Measurements from ENCODE around the gene GRN.
A peak's percentile ranks its signal among the peaks of the same experiment; 100 is the strongest.
"Not testable (repeated sequence)": the region's sequence is repeated elsewhere in the genome, so short reads cannot be mapped to it uniquely, and the experiment has no call there.

Gene GRN

DNA sequence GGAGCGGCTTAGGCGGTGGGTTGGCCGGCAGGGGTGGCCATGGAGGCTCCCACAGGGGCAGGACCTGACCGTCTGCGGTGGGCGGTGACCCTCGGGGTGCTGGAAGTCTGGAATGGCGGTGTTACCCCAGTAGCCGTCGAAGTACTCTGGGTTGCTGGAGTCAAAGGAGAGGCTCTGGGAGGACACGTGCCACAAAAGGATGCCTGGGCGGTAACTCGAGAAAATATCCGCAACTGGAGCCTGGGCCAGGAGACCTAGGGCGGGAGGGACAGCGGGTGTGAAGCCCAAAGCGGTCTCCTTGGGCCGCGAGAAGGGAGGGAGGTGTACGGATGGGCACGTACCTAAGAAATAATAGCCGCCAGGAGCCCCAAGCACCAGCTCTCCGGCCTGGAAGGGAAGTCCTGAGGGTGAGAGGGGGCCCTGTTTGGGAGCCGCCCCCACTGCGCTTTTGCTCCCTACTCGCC is 39.8 kb downstream of the GRN start:
- DNase-seq = no peak

GRCh38 chr17:44385287-44386181 is 40.4 kb downstream of the GRN start:
- DNase-seq = peak; percentile 82

GRCh38 chr17:44386182-44386525 is 41.1 kb downstream of the GRN start:
- DNase-seq = no peak

DNA sequence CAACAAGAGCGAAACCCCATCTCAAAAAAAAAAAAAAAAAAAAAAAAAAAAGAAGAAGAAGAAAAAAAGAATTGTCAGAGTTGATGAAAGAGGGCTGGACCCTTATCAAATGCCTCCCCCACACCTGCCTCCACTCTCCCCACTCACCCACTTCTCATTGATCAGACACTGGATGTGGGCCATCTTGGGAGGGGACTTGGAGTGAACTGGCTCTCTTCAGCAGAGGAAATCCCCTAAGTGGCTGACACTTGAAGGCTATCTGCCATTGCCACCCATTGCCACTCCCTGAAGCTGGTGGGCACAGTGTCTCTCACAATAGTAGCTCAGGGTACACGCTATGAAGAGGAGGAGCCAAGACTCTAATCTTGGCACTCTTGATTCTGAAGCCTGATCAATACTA is 42.7 kb downstream of the GRN start:
- no peak for DNase-seq

DNA sequence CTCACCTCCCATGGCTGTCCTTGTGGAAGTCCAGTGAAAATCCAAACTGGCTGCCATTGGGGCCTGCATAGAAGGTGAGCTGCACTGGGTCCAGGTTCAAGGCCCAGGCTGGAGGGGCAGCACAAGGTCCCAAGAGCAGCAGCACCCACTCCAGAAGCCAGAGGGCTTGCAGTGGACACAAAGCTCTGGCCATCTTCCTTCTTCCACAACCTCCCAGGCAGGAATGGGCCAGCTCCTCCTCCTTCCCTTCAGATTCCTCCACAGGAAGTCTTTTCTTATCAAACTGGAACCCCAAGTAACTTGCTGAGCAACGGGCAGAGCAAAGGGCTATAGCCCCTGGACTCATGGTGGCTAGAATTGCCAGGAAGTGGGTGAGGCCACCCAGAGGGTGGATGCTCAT is 44.2 kb downstream of the GRN start, which contains the start of gene ITGA2B:
TSS of gene ITGA2B (minus strand) at position 369 of the 400 bp plus-strand sequence. CDS start at position 193, 176 bp downstream.
- no peak for DNase-seq

DNA sequence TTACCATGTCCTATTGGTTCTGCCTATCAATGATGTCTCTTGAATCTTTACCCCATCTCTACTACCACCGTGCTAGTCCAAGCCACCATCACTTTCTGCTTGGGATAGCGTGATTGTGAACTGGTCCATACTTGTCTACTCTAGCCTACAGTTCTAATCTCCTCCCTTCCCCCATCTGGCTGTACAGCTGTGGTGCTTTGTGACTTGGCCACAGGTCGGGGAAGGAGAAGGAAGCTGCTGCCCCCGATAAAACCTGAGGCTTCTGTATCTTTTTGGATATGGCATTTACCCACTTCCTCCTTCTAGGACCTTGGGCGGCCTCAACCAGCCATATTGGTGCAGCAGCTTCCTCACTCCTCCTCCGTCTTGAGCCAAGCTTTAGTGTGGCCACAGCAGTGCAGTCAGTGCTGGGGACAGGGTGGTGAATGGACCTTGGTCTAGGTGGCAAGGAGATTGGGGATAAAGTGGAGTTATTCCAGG is 44.7 kb downstream of the GRN start:
- no peak for DNase-seq

GRCh38 chr17:44390250-44390870 is 45.3 kb downstream of the GRN start:
- DNase-seq = no peak

- not testable (repeated sequence) for DNase-seq
Observed at GRCh38 chr17:44394112-44394511, 49.0 kb downstream of the GRN start.

- DNase-seq = no peak
Observed at GRCh38 chr17:44394833-44395232, 49.7 kb downstream of the GRN start.

- DNase-seq = no peak
Observed at GRCh38 chr17:44396946-44397345, 51.8 kb downstream of the GRN start.

DNA sequence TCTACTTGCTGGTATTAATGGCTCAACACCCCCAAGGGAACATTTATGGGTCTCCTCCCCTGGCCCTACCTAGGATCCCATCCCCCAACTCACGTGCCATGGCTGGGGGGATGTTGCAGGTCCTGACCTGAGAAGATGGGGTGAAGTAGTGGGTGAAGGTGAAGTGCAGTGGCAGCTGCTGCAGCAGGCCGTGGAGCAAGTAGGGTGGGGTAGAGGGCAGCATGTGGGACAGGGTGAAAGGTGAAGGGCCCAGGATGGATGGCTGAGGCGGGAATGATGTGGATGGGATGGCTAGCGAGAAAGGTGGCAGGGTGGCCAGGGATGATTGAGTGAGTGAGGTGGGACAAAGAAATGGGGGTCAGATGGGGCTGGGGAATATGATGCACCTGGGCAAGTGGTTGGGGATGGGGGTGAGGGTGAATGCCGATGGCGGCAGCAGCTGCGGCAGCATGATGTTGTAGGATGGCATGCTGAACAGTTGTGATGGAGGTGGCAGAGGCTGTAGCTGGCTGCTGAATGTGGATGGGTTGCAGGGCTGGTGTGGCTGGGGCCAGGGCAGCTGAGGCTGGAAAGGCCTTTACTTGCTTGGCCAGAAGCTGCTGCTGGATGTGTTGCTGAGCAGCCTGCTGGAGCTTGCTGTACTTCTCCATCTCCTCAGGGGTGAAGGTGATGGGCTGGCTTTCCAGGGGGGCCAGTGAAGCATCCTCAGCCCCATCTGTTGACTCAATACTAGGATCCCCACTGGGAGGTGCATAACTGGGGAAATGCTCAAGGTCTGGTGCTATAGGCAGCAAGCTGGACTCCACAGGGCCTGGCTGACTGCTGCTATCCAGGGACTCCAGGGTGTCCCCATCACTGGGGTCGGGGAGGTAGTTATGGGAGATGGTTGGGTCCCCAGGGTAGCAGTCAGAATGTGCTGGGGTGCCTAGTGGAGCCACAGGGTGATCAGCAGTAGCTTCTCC is 52.7 kb downstream of the GRN start:
- no peak for DNase-seq

DNA sequence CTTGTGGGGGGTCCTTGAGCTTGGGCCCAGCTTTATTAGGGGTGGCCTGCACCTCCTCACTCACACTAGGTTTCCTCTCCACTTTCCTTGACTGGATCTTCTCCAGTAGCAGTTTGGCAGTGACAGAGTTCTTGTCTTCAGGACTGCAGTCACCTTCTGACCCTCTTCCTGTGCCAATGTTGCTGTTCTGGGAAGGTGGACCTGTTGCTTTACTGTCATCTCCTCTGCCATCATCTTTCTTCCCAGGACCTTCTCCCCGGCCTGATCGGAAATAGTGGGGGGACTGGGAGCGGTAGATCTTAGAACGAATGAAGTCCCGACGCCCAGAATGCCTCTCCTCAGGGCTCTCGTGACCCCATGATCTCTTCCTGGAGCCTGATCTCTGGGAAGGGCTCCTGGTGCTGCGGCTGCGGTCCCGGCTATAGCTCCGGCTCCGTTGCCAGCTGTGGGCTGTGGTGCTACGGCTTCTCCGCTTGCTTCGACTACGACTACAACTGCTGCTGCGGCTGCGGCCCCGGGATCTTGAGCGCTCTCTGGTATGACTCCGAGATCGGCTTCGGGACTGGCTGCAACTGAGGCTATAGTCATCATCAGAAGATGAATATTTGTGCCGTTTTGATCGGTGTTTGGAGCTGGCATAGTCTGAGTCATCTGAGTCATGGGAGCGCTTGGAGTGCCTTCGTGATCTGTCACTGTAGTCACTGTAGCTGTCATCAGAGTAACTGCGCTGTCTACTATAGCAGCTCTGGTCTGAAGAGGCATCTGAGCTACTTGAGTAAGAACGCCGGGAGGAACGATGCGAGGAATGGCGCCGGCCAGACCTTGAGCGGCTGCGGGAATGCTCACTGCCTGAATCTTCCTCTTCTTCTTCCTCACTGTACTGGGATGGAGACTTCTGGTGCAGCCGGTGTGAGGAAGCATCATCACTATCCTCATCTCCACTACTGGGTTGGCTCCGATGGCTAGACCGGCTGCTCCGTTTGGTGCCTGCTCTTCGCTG is 53.9 kb downstream of the GRN start:
- DNase-seq = no peak

GRCh38 chr17:44400226-44400847 is 55.2 kb downstream of the GRN start:
- DNase-seq = no peak
